Left colon (tissue), 2 donors: ENCODE results near the gene PTCD3. TPM values are rescaled to one million over a fixed set of nuclear protein-coding genes. Genes with fewer than 3 reads are reported as not detected.

Source experiments
- ATAC-seq: fragments of 200-7000 bp; cut with Tn5 transposase; one replicate; pipeline ENCODE4 v1.9.1; 2020; ENCODE audit warnings: mild to moderate bottlenecking, moderate library complexity
- DNase-seq, 2 donors: peaks; one replicate each; pipeline ENCODE4 v3.0.0-alpha.2; 2020
- intact Hi-C, 2 donors: fragments of 100-400 bp; cut with DNase I in 1 of 2; cut with micrococcal nuclease in 1 of 2; formaldehyde crosslinking; loops; one replicate each; pipeline versions ENCODE4 v1.11.2 to v1.14.0; 2022; cut with DNase I, micrococcal nuclease
- total RNA-seq, 2 donors: library from RNA; stranded (reverse); fragmentation: NEBNext Ultra II Directional; extraction: Animal tissue kit (Norgen Biotek cat#: 25700); gene quantifications; one replicate each; pipeline ENCODE4 v1.2.1, GENCODE V29; 2021
- donor health status: DM: no; HTN: no; CAD: no.
- donor health status: DM: yes; HTN: yes; CAD: no.

PTCD3 gene
- total RNA-seq, 2 donors from 2014 or later: 73.8 to 101 TPM

DNA sequence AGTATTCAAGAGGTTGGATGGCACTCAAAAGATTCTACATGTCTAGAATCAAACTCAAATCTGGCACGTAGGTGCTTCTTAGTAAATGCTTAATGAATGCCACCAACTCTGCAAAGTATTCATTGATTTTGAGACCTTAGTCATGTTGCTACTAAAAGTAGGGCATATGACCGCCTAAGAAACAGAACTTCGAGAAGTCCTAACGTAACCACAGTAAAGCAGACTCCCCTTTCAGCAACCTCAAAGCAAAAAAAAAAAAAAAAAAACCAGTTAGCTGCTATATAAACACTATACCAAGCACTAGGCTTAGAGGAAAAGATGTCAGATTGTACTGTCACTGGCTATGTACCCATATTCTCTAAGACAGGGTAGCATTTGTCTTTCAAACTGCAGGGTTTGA lies 33.9 kb downstream of the PTCD3 start:
- DNase-seq: no peak
- intact Hi-C loops: no loop called here
- ATAC-seq: no peak

DNA sequence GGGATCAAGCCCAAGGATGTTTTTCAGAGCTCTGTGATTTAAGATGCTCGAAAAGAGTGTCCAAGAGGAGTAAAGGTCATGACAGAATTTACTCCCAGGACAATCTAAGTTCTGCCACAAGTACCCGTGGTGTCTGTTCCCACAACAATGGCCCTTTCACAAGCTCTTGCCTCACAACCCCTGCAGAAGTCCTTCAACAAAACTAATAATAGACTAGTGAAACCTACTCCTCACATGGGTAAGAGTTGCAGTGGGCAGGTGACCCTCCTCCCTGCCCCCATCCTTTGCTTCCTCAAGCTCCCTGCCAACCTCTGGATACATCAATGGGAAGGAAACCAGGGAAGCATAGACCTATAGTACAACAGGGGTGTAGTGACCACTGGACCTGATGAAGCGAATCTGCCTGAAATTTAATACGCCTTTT lies 34.9 kb downstream of the PTCD3 start:
- DNase-seq (no peak), ATAC-seq (peak; percentile 11)
- intact Hi-C loops: no loop called here

DNA sequence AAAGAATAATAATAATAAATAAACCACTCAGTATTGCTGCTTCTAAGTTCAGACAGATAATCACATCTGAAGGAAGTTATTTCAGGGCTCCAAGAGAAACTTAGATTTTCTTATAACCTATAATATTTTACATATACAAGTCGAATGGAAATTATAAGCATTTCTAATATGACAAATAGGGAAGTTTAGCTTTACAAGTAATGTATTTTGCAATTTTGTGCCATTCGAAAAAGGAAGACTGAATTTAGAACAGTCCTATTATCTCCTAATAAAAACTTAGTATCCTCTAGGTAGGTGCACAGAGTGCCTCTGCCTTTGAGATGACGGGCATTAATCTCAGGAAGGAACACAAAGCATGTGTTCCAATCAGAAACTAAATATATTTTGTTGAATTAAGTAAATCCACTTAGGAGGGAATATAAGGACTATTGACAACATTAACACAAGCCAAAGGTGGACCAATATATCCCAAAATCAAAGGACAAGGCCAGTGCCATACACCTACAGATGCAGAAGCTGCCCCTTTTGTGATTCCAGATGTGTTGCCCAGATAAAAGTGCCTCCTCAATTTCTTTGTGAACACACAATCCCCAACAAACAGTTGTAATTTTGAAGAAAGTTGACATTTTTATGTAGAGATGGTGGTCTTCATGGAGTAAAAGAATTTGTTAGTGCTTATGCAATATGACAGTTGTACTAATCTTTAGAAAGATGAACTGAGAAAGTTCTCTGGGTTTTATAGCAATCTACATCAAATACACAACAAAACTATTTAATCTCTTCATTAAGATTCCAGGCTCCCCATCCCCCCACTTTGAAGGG lies 36.6 kb downstream of the PTCD3 start:
- DNase-seq (no peak), ATAC-seq (no peak)
- intact Hi-C loops: no loop called here

DNA sequence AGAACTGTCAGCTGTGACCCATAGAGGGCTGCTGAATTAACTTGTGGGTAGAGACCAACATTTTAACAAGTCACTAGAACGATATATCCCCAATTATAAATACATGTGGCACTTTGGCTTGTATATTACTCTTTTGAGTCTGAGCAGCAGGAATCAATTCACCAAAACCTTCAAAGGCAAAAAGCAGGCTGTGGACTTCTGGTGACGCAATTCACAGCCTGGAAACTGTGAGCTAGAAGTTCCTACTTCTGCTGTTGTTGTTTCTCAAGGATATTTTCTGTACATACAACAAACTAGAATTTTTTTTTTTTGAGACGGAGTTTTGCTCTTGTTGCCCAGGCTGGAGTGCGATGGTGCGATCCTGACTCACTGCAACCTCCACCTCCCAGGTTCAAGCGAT lies 37.3 kb downstream of the PTCD3 start:
- intact Hi-C loops: no loop called here
- no peak for DNase-seq

DNA sequence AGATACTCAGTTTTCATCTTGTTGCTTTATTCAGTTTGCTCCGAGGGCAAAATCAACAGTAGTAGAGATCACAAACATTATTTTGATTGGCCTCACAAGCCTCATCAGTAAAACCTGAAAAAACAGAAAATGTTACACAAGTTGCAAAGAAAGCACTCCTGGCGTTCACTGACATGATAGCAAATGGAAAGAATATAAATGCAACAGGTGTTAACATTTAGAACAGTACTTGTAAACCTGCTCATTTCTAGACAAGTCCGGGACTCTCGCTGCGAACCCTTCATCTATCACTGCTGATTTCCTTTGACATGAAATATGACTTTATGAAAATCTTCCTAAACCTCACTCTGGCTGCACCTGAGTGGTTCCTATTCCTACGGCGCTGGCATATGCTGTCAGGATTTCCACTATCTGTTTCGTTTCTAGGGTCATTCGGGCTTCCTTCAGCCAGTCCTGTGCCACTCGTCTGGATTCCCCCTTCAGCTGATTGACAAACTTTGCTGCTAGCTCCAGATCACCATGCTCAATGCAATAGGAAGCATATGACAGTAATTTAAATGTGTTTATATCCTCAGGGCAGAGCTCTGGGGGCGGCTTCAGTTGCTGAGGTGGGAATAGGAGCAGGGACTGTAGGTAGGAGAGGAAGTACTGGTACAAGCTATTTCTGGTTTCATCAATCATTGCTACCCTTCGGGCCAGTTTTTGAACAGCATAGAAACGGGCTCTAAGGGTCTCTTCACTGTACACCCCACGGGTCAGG lies 38.1 kb downstream of the PTCD3 start:
- intact Hi-C loops: no loop called here
- ATAC-seq: no peak
- DNase-seq: no peak

More for the DNA sequence above, 37.3 kb downstream of the PTCD3 start:
- no peak for ATAC-seq

DNA sequence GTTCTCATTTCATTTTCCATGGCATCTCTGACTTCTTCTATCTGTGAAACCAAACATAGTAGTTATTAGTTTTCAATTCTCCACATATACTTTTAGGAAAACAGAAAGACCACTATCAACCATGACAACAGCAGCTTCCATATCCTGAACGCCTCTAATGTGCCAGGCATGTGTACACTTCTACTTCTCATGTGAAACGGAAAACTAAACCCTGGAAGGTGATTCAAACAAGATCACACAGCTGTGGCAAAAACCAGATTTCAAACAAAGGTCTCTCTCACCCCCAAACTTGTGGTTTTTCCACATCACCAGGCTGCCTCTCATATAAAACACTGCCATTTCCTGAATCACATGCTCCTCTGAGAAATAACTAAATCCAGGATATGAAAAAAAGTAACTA lies 41.8 kb downstream of the PTCD3 start:
- intact Hi-C loops: no loop called here

DNA sequence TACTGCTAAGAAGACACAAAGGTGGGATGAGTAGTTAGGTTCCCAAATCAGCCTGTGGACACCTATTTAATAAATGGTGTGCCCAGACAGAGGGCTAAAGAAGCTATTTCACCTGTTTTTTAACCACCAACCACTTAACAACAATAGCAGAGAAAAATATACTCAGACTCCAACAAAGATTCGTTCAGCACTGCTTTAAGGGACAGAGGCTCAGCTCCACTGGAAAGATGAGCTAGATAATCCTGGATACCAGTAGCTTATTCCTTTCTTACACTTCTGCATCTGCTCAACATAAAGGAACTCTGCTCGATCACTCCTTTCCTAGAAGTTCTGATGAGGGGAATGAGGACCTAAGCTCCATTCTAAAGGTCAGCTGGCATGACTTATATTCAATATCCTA lies 44.5 kb downstream of the PTCD3 start:
- no peak for ATAC-seq
- intact Hi-C loops: no loop called here
- no peak for DNase-seq

More for the DNA sequence above, 41.8 kb downstream of the PTCD3 start:
- ATAC-seq (no peak), DNase-seq (no peak)

DNA sequence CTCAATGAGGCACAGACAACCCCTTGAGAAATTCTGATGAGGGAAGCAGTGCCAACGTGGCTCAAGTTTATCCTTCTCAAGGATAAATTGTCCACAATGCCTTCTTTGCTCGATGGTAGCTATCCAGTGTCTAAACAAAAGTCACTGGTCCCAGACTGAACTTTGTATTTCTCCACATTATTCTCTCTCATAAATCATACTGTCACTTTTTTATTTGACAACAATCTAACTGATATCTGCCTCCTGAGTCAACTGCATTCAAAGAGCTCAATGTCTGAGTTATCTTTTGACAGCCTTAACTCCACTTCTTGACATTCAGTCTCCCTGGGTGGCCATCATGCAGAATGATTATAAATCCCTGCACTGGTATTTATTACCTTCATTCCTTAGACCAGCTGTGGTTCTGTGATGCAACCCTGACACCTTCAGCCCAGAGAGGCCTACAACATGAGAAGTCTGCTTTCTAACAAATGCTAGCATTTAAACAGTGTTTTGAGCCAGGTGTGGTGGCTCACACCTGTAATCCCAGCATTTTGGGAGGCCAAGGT lies 51.0 kb downstream of the PTCD3 start:
- DNase-seq (no peak), ATAC-seq (peak; percentile 90)
- intact Hi-C loops: no loop called here

DNA sequence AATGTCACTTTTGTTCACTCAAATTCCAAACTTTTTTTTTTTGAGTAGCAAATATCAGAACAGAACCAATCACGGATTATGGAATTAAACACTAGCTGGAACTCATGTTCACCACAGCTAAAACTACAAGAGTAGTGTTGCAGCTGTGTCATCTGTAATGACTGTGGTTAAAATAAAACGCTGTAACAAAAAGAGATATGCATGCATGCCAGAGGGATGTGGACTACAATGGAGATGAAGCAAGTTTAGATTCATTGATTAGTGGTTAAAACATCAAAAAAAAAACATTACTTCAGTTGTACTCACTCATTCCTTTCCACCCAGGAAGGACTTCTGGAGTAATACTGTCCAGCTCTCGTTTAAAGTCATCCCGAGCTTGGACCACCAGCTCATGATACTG lies 52.3 kb downstream of the PTCD3 start:
- DNase-seq (no peak), ATAC-seq (no peak)
- intact Hi-C loops: no loop called here

DNA sequence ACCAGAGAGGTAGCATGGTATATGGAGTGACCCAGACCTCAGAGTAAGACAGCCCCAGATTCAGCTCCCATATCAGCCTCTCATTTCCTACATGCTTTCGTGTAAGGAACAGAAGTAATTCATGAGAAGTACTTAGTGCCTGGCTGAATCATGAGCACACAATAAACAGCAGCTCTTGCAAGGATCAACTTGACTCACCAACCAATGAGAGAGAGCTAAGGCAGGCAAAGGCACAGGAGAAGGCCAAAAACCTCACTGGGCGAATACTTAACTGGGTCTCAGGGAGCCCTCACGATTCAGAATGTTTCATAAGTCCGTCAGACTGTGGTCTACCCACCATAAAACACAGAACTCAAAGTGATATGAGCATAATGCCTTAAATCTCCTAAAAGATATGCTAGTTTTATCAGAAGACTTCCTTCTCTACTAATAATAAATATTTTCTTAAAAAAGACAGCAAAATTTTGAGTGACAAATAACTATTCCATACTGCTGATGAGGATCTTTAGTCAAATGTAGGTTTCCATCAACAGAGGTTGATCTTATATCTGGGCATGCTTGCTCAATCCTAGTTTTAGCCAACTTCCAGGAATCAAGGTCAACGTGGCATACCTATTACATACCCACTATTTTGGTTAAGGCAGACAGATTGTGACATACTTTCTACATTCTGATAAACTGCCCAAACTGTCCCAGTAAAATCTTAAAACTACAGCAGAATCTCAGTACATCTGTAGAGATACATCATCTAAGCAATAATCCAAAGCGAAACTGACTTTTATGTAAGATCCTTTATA lies 54.3 kb downstream of the PTCD3 start:
- intact Hi-C loops: no loop called here
- ATAC-seq (no peak), DNase-seq (no peak)

DNA sequence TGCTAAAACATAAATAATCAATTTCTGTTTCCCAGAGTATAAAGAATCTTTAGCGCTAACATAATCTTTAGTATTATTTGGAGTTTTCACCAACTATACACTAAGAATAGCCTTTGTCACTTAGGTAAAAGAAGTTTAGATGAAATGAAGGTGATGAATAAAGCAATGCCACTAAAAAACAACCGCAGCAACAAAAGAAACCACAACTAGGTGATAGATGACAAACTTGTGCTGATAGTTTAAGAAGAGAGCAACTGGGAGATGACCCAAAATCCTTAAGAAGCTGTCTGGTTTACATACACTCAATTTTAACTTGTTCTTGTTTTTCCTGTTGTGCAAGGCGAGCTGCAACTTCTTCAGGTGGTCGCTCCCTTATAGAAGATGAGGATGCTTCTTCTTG lies 64.4 kb downstream of the PTCD3 start:
- intact Hi-C loops: no loop called here
- ATAC-seq: no peak
- no peak for DNase-seq

DNA sequence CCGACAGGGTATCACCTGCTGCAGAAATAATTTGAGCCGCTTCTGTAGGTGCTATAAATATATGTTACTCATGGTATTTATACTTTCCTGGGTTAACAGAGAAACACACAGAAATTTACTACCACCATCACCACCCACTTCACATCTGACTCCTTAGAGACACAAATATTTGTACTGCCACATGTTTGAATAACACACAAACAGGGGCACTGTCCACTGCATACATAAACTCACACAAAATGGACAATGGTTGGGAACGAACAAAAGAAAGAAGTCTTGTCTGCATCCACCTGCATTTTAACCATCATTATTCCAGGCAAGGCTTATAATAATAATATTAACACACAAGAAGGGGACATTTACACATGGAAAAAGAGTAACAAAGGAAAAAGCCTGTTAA lies 65.3 kb downstream of the PTCD3 start:
- ATAC-seq (no peak), DNase-seq (no peak)
- intact Hi-C loops: no loop called here

DNA sequence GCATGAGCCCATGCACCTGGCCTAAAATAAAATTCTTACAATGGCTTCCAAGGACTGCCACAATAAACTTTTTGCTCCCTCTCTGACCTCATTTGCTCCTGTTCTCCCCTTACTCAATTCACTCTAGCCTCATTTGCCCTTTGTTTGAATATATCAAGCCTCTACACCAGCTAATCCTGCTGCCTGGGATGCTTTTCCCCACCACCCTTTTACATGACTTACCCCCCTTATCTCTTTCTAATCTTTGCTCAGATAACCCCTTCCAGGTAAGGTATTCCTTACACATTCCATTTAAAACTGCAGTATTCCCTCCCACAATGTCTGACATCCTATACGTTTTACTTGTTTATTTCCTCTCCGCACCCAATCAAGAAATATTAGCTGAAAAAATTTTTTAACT lies 66.6 kb downstream of the PTCD3 start:
- DNase-seq (no peak), ATAC-seq (no peak)
- intact Hi-C loops: no loop called here

DNA sequence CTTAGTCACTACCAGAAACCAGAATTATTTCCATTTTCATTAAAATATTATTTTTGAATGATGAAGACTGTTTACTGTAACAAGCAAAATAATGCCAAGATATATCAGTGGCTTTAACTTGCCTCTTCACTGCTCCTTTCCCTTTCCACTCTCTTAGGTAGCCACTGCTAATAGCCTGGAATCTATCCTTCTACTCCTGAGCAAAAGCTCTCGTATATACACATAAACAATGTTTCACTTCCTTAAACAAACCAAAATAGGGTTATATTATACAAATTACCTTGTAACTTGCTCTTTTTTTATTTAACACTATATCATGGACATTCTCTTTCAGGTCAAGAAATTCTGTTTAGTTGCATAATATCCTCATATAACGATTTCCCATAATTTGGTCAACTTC lies 68.4 kb downstream of the PTCD3 start:
- no peak for DNase-seq
- intact Hi-C loops: no loop called here
- no peak for ATAC-seq

DNA sequence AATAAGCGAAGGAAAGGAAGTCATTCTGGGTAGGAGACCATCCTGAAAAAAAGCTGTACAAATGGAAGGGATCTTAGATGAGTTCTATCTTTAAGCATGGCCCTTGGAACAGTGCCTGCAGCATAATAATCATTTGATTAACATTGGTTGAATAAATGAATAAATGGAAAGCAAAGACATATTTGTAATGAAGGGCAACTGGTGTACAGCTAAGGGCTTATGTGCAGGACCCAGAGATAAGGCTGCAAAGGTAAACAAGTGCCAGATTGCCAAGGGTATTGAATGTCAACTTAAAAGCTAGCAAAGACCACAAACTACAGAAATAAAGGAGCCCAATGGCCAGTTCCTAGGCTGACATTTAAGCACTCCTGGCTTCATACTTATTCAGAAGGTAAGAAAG lies 69.8 kb downstream of the PTCD3 start:
- ATAC-seq (no peak), DNase-seq (no peak)
- intact Hi-C loops: no loop called here

DNA sequence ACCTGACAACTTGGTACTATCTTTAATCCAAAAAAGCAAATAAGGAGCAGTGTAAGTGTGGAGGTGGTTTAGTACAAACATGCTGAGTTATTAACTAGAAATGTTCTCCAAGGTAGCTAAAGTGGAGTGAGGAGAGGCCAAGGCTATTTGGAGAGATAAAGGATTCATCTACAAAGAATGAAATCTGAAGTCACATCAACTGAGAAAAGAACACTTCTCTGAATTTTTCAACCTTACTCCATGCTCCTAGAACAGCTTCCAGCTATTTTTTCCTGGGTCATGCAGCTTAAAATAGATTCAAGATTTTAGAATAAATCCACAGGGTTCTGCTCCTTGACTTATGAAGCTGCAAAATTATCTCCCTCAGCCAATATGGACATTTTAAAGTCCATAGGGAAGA lies 70.6 kb downstream of the PTCD3 start:
- ATAC-seq: no peak
- intact Hi-C loops: no loop called here
- no peak for DNase-seq

DNA sequence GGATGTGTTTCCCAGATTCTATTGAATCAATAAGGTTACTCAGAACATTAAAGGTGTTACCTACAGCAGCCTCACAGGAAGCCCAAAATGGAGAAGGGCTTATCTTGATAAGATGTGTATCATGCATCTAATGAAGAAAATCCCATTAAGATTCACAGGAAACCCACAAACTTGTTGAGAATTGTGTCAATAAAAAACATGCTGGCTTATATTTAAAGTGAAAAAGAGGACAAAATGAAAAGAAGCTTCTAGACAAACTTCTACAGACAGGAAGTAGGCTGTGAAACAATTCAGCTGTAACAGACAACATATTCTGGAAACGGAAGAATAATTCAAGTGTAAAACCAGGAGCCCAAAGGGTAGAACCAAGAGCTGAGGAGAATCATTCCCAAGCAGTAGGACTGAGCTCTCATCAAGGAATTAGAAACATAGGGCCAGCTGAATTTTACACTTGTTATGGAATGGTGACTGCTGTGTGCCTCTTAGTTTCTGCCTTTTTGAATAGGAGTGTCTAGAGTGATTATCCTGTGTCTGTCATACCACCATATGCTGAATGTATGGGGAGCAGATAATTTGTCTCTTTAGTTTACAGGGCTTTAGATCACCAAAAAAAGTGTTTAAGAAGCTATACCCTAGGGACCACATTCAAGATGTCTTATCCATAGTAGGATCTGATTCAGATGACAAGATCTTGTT lies 79.6 kb downstream of the PTCD3 start:
- intact Hi-C loops: no loop called here
- ATAC-seq: no peak
- DNase-seq: no peak

DNA sequence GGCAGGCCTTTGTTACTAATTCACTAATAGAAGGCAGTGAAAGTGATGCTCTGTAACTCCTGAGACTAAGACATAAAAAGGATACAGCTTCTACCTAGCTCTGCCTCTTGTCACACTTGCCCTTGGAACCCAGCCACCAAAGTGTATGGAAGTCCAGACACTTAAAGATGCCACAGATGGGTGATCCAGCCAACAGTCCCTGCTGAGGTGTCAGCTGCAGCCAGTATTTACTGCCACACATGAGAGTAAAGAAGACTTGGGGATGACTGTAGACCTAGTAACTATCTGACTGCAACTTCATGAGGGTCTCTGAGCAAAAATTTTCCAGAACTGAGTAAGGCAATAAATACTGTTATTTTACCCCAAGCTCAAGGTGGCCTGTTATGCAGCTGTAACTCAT lies 80.4 kb downstream of the PTCD3 start:
- no peak for DNase-seq
- ATAC-seq: no peak
- intact Hi-C loops: no loop called here
